Activated naive CD4-positive, alpha-beta T cell treated with anti-CD3 and anti-CD28 coated beads, Interleukin-2, amount 10 ng/mL, durations not matched to agents 7 days and 5 days (primary cell): ENCODE measurements around the gene ATG2A.

Experiments used
- CTCF ChIA-PET: fragments of 350-600 bp; sonication (Branson Sonifier 250); formaldehyde crosslinking; loops from one replicate; lab custom pipeline; 2021; ENCODE audit warnings: antibody characterized with exemption; lab: Charles Lee
- DNase-seq: peaks from one replicate; pipeline ENCODE4 v3.0.0-alpha.2; 2020
- H3K27ac Mint-ChIP-seq: one replicate; pipeline ENCODE4 v1.8.0; 2021; ENCODE audit warnings: mild to moderate bottlenecking, moderate library complexity, mixed read lengths
- H3K27me3 Mint-ChIP-seq: one replicate; pipeline ENCODE4 v1.8.0; 2021; ENCODE audit warnings: mild to moderate bottlenecking, mixed read lengths
- H3K36me3 Mint-ChIP-seq: one replicate; pipeline ENCODE4 v1.8.0; 2021; ENCODE audit warnings: mixed read lengths
- H3K4me1 Mint-ChIP-seq: one replicate; pipeline ENCODE4 v1.8.0; 2021; ENCODE audit warnings: mixed read lengths
- H3K4me3 Mint-ChIP-seq: one replicate; pipeline ENCODE4 v1.8.0; 2021; ENCODE audit warnings: mild to moderate bottlenecking, moderate library complexity, mixed read lengths
- H3K9me3 Mint-ChIP-seq: one replicate; pipeline ENCODE4 v1.8.0; 2021; ENCODE audit warnings: mixed read lengths

Gene ATG2A

GRCh38 chr11:64932324-64932723, 15.3 kb upstream of the ATG2A start:
- H3K27me3 Mint-ChIP-seq, result peaks cover 2% of the 10 kb centered on the region
- no peaks in the 10 kb centered on the region for H3K4me1 Mint-ChIP-seq
- CTCF ChIA-PET, result no interaction called here
- H3K36me3 Mint-ChIP-seq, result peaks cover 16% of the 10 kb centered on the region
- no peak overlapping the region for H3K4me3 Mint-ChIP-seq
- no peaks in the 10 kb centered on the region for H3K9me3 Mint-ChIP-seq
- no peak overlapping the region for H3K27ac Mint-ChIP-seq
- no peak for DNase-seq

GRCh38 chr11:64931290-64931689, 14.3 kb upstream of the ATG2A start:
- CTCF ChIA-PET, result no interaction called here
- no peaks in the 10 kb centered on the region for H3K9me3 Mint-ChIP-seq
- peaks cover 18% of the 10 kb centered on the region for H3K36me3 Mint-ChIP-seq
- no peak for DNase-seq
- H3K4me3 Mint-ChIP-seq, result no peak overlapping the region
- no peaks in the 10 kb centered on the region for H3K4me1 Mint-ChIP-seq
- H3K27me3 Mint-ChIP-seq, result no peaks in the 10 kb centered on the region
- no peak overlapping the region for H3K27ac Mint-ChIP-seq

- Mint-ChIP-seq H3K4me1 (peaks cover under 1% of the 10 kb centered on the region), H3K9me3 (no peaks in the 10 kb centered on the region), H3K36me3 (peaks cover 18% of the 10 kb centered on the region), H3K27me3 (peaks cover 1% of the 10 kb centered on the region), H3K27ac (no peak overlapping the region), H3K4me3 (no peak overlapping the region)
- no peak for DNase-seq
- CTCF ChIA-PET, result no interaction called here
These were observed 13.3 kb upstream of the ATG2A start for GRCh38 chr11:64930340-64930739.

- peaks cover 5% of the 10 kb centered on the region for H3K4me1 Mint-ChIP-seq
- H3K4me3 Mint-ChIP-seq, result no peak overlapping the region
- peaks cover 20% of the 10 kb centered on the region for H3K36me3 Mint-ChIP-seq
- CTCF ChIA-PET, result no interaction called here
- no peaks in the 10 kb centered on the region for H3K9me3 Mint-ChIP-seq
- H3K27me3 Mint-ChIP-seq, result peaks cover 5% of the 10 kb centered on the region
- H3K27ac Mint-ChIP-seq, result no peak overlapping the region
- no peak for DNase-seq
These were observed 12.6 kb upstream of the ATG2A start for GRCh38 chr11:64929625-64930024.

- DNase-seq, result no peak
- H3K27me3 Mint-ChIP-seq, result peaks cover 9% of the 10 kb centered on the region
- no peak overlapping the region for H3K27ac Mint-ChIP-seq
- H3K4me3 Mint-ChIP-seq, result no peak overlapping the region
- peaks cover 10% of the 10 kb centered on the region for H3K4me1 Mint-ChIP-seq
- CTCF ChIA-PET, result no interaction called here
- peaks cover 20% of the 10 kb centered on the region for H3K36me3 Mint-ChIP-seq
- no peaks in the 10 kb centered on the region for H3K9me3 Mint-ChIP-seq
These were observed 11.9 kb upstream of the ATG2A start for GRCh38 chr11:64928957-64929356.

GRCh38 chr11:64926689-64927088, 9.7 kb upstream of the ATG2A start:
- CTCF ChIA-PET, result no interaction called here
- Mint-ChIP-seq H3K9me3 (no peaks in the 10 kb centered on the region), H3K27ac (no peak overlapping the region), H3K4me1 (peaks cover 18% of the 10 kb centered on the region), H3K4me3 (no peak overlapping the region), H3K27me3 (peaks cover 9% of the 10 kb centered on the region), H3K36me3 (peaks cover 14% of the 10 kb centered on the region)
- DNase-seq, result no peak

GRCh38 chr11:64925536-64926436, 8.8 kb upstream of the ATG2A start:
- H3K9me3 Mint-ChIP-seq, result no peaks in the 10 kb centered on the region
- CTCF ChIA-PET, result no interaction called here
- H3K27ac Mint-ChIP-seq, result no peak overlapping the region
- DNase-seq, result no peak
- peaks cover 12% of the 10 kb centered on the region for H3K36me3 Mint-ChIP-seq
- peaks cover 9% of the 10 kb centered on the region for H3K27me3 Mint-ChIP-seq
- peak overlapping the region; percentile 86 for H3K4me3 Mint-ChIP-seq
- H3K4me1 Mint-ChIP-seq, result peaks cover 20% of the 10 kb centered on the region

- Mint-ChIP-seq H3K4me3 (peak overlapping the region; percentile 86), H3K36me3 (peaks cover 6% of the 10 kb centered on the region), H3K9me3 (no peaks in the 10 kb centered on the region), H3K27ac (peak overlapping the region; percentile 78), H3K27me3 (peaks cover 9% of the 10 kb centered on the region), H3K4me1 (peaks cover 20% of the 10 kb centered on the region)
- no peak for DNase-seq
- CTCF ChIA-PET, result no interaction called here
These were observed 7.9 kb upstream of the ATG2A start for GRCh38 chr11:64924910-64925284.

GRCh38 chr11:64923944-64924909, 7.2 kb upstream of the ATG2A start, which contains the start of gene PPP2R5B:
PPP2R5B (plus strand) TSS chr11:64924689; CDS start chr11:64925735, 1,046 bp downstream.
- peaks cover 6% of the 10 kb centered on the region for H3K36me3 Mint-ChIP-seq
- CTCF ChIA-PET, result no interaction called here

GRCh38 chr11:64923151-64923661, 6.2 kb upstream of the ATG2A start:
- Mint-ChIP-seq H3K4me3 (no peak overlapping the region), H3K36me3 (peaks cover 6% of the 10 kb centered on the region), H3K27ac (peak overlapping the region; percentile 99), H3K4me1 (peaks cover 24% of the 10 kb centered on the region), H3K27me3 (peaks cover 9% of the 10 kb centered on the region), H3K9me3 (no peaks in the 10 kb centered on the region)
- no peak for DNase-seq
- CTCF ChIA-PET, result interaction anchor here (2.0 kb wide), 1 partner anchor 61 kb away, joined by 4 read pairs; no protein-coding TSS in a partner anchor

More at GRCh38 chr11:64923944-64924909, 7.2 kb upstream of the ATG2A start, which contains the start of gene PPP2R5B:
- peak; percentile 95 for DNase-seq
- Mint-ChIP-seq H3K4me1 (peaks cover 20% of the 10 kb centered on the region), H3K27me3 (peaks cover 9% of the 10 kb centered on the region), H3K27ac (peak within 1 kb of the TSS; percentile 99), H3K4me3 (peak within 1 kb of the TSS; percentile 86), H3K9me3 (no peaks in the 10 kb centered on the region)

- CTCF ChIA-PET, result interaction anchor here (2.0 kb wide), 1 partner anchor 59 kb away, joined by 4 read pairs; no protein-coding TSS in a partner anchor
- peaks cover 36% of the 10 kb centered on the region for H3K4me1 Mint-ChIP-seq
- peaks cover 9% of the 10 kb centered on the region for H3K27me3 Mint-ChIP-seq
- DNase-seq, result no peak
- no peak overlapping the region for H3K27ac Mint-ChIP-seq
- H3K9me3 Mint-ChIP-seq, result no peaks in the 10 kb centered on the region
- no peak overlapping the region for H3K4me3 Mint-ChIP-seq
- peaks cover 1% of the 10 kb centered on the region for H3K36me3 Mint-ChIP-seq
These were observed 4.4 kb upstream of the ATG2A start for GRCh38 chr11:64921384-64921783.

GRCh38 chr11:64920124-64920523, 3.1 kb upstream of the ATG2A start:
- H3K27me3 Mint-ChIP-seq, result peaks cover 5% of the 10 kb centered on the region
- CTCF ChIA-PET, result interaction anchor here (0.7 kb wide), 1 partner anchor 72 kb away, joined by 3 read pairs; no protein-coding TSS in a partner anchor
- H3K4me1 Mint-ChIP-seq, result peaks cover 44% of the 10 kb centered on the region
- H3K27ac Mint-ChIP-seq, result no peak overlapping the region
- H3K4me3 Mint-ChIP-seq, result no peak overlapping the region
- H3K36me3 Mint-ChIP-seq, result peaks cover 1% of the 10 kb centered on the region
- DNase-seq, result no peak
- H3K9me3 Mint-ChIP-seq, result no peaks in the 10 kb centered on the region

- Mint-ChIP-seq H3K4me3 (no peak overlapping the region), H3K27ac (no peak overlapping the region), H3K27me3 (peaks cover 4% of the 10 kb centered on the region)
These were observed 2.6 kb upstream of the ATG2A start for GRCh38 chr11:64919627-64920026.

GRCh38 chr11:64918017-64918416, 1.0 kb upstream of the ATG2A start:
- peak overlapping the region; percentile 99 for H3K27ac Mint-ChIP-seq
- peak overlapping the region; percentile 91 for H3K4me3 Mint-ChIP-seq
- H3K4me1 Mint-ChIP-seq, result peaks cover 33% of the 10 kb centered on the region
- DNase-seq, result no peak
- no peaks in the 10 kb centered on the region for H3K27me3 Mint-ChIP-seq
- CTCF ChIA-PET, result no interaction called here
- H3K9me3 Mint-ChIP-seq, result no peaks in the 10 kb centered on the region
- H3K36me3 Mint-ChIP-seq, result peaks cover 4% of the 10 kb centered on the region

More at GRCh38 chr11:64919627-64920026, 2.6 kb upstream of the ATG2A start:
- no peak for DNase-seq
- Mint-ChIP-seq H3K36me3 (no peaks in the 10 kb centered on the region), H3K4me1 (peaks cover 43% of the 10 kb centered on the region), H3K9me3 (no peaks in the 10 kb centered on the region)
- CTCF ChIA-PET, result interaction anchor here (0.7 kb wide), 1 partner anchor 72 kb away, joined by 3 read pairs; no protein-coding TSS in a partner anchor
